Mesothelial cell of epicardium (in vitro differentiated cells): Measurements from ENCODE around the gene DUS4L. TPM values are rescaled to one million over a fixed set of nuclear protein-coding genes. Genes with fewer than 3 reads are reported as not detected.

ENCODE experiments used
- DNase-seq, 2 experiments: peaks; one replicate each; pipeline ENCODE4 v3.0.0; 2021; ENCODE audit warnings: low spot score in 2 of 2; ENCODE audit not compliant: unreplicated experiment in 2 of 2
- H3K27ac Mint-ChIP-seq: 2 replicates; pipeline ENCODE4 v1.8.0; 2021; ENCODE audit warnings: mixed read lengths
- H3K27me3 Mint-ChIP-seq: 2 replicates; pipeline ENCODE4 v1.8.0; 2021; ENCODE audit warnings: low read depth, mixed read lengths
- H3K36me3 Mint-ChIP-seq: 2 replicates; pipeline ENCODE4 v1.8.0; 2021; ENCODE audit warnings: mixed read lengths
- H3K4me1 Mint-ChIP-seq: 2 replicates; pipeline ENCODE4 v1.8.0; 2021; ENCODE audit warnings: mixed read lengths
- H3K4me3 Mint-ChIP-seq: 2 replicates; pipeline ENCODE4 v1.8.0; 2021; ENCODE audit warnings: mild to moderate bottlenecking, moderate library complexity, mixed read lengths
- H3K9me3 Mint-ChIP-seq: 2 replicates; pipeline ENCODE4 v1.8.0; 2021; ENCODE audit warnings: mixed read lengths
- CTCF ChIP-seq: fragments of 200-600 bp; sonication (generic); IDR thresholded peaks from one replicate; pipeline ENCODE4 v1.5.0; 2021; ENCODE audit warnings: antibody characterized with exemption; ENCODE audit not compliant: unreplicated experiment
- total RNA-seq: library from RNA; stranded (reverse); gene quantifications from 3 replicates; pipeline ENCODE4 v1.2.1, GENCODE V29; 2021

Gene DUS4L
- total RNA-seq: 10.8 to 14.1 TPM (median 12.8 TPM) in 3 replicates

GRCh38 chr7:107563775-107564552 is at the start of gene DUS4L, which contains the start of gene COG5:
TSS of gene DUS4L (plus strand) at chr7:107563971. CDS start at chr7:107567071, 3,100 bp downstream.
TSS of gene COG5 (minus strand) at chr7:107563920. CDS start at chr7:107563896, 24 bp downstream.
- no peaks in the 10 kb centered on the region for H3K27me3 Mint-ChIP-seq
- H3K4me3 Mint-ChIP-seq: peak within 1 kb of the TSS; percentile 74
- H3K9me3 Mint-ChIP-seq: no peaks in the 10 kb centered on the region
- H3K27ac Mint-ChIP-seq: peak within 1 kb of the TSS; percentile 92
- DNase-seq: peak; percentile 70 to 91
- TF ChIP-seq CTCF: no peak
- peaks cover 40% of the 10 kb centered on the region for H3K4me1 Mint-ChIP-seq
- H3K36me3 Mint-ChIP-seq: peaks cover 6% of the 10 kb centered on the region

GRCh38 chr7:107526672-107527071 is 37.1 kb upstream of the DUS4L start:
- DNase-seq: no peak
- H3K36me3 Mint-ChIP-seq: peaks cover 23% of the 10 kb centered on the region
- no peak overlapping the region for H3K27ac Mint-ChIP-seq
- H3K4me1 Mint-ChIP-seq: no peaks in the 10 kb centered on the region
- TF ChIP-seq CTCF: no peak
- H3K9me3 Mint-ChIP-seq: peaks cover 3% of the 10 kb centered on the region
- no peak overlapping the region for H3K4me3 Mint-ChIP-seq
- no peaks in the 10 kb centered on the region for H3K27me3 Mint-ChIP-seq

DNA sequence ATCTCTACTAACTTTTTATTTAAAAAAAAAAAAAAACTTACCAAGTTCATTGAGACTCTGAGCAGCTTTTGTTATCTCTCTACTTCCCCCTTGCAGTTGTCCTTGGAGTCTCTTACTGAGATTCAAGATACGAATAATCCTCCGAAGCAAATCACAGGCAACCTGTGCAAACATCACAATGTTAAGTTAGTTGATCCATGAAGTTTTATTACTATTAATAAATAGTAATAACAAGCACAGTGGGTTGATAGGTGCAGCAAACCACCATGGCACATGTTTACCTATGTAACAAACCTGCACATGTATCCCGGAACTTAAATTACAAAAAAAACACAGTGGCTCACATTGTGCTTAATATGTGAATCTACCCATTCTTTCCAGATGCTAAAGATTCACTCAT is 36.6 kb upstream of the DUS4L start:
- Mint-ChIP-seq H3K27ac (no peak overlapping the region), H3K36me3 (peaks cover 20% of the 10 kb centered on the region), H3K27me3 (no peaks in the 10 kb centered on the region), H3K9me3 (no peaks in the 10 kb centered on the region), H3K4me3 (no peak overlapping the region), H3K4me1 (no peaks in the 10 kb centered on the region)
- DNase-seq: no peak
- TF ChIP-seq CTCF: no peak

GRCh38 chr7:107528461-107528860 is 35.3 kb upstream of the DUS4L start:
- Mint-ChIP-seq H3K27me3 (no peaks in the 10 kb centered on the region), H3K4me1 (no peaks in the 10 kb centered on the region), H3K27ac (no peak overlapping the region), H3K4me3 (no peak overlapping the region), H3K9me3 (peaks cover 2% of the 10 kb centered on the region), H3K36me3 (peaks cover 18% of the 10 kb centered on the region)
- TF ChIP-seq CTCF: no peak
- DNase-seq: no peak

DNA sequence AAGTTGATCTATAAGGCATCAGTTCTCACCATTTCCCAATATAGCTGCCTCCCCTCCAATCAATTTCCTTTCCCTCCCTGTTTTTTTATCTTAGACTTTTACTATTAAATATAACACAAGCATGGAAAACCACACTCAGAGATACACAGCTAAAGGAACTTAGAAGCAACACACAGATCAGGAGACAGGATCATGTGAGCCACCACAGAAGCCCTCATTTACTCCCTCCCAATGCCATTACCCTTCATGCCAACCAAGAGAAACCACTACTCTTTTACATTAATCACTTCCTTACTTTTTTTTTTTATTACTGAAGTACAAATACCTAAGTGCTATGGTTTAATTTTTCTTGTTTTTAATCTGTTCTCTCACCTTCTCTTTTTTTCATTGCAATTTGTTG is 33.0 kb upstream of the DUS4L start:
- Mint-ChIP-seq H3K4me1 (no peaks in the 10 kb centered on the region), H3K27ac (no peak overlapping the region), H3K36me3 (peaks cover 34% of the 10 kb centered on the region), H3K4me3 (no peak overlapping the region), H3K9me3 (peaks cover 25% of the 10 kb centered on the region), H3K27me3 (no peaks in the 10 kb centered on the region)
- TF ChIP-seq CTCF: no peak
- DNase-seq: no peak
